IPS-18c (cell line): Measurements from ENCODE around the gene PRR29.

Experiments used
- H3K4me3 ChIP-seq: 2 replicates; pipeline ENCODE4 v1.7.0; 2013; ENCODE audit warnings: low read depth, mild to moderate bottlenecking, low read length, moderate library complexity; ENCODE audit not compliant: insufficient read depth
- H3K9me3 ChIP-seq: one replicate; pipeline ENCODE4 v1.6.1; 2013; ENCODE audit warnings: mild to moderate bottlenecking, low read length, moderate library complexity; ENCODE audit not compliant: control insufficient read depth, insufficient read depth

Gene PRR29

GRCh38 chr17:64051153-64051552, 53.0 kb downstream of the PRR29 start:
- no peak overlapping the region for H3K4me3 ChIP-seq
- H3K9me3 ChIP-seq = no peaks in the 10 kb centered on the region

- H3K9me3 ChIP-seq = no peaks in the 10 kb centered on the region
- no peak overlapping the region for H3K4me3 ChIP-seq
These were observed 55.0 kb downstream of the PRR29 start for GRCh38 chr17:64053101-64053500.
